ENCODE results near the gene TMEM192. TPM values are rescaled to one million over a fixed set of nuclear protein-coding genes. Genes with fewer than 3 reads are reported as not detected.

The TMEM192 gene
- total RNA-seq, 1 experiment from 2014 or later = 19.4 TPM

DNA sequence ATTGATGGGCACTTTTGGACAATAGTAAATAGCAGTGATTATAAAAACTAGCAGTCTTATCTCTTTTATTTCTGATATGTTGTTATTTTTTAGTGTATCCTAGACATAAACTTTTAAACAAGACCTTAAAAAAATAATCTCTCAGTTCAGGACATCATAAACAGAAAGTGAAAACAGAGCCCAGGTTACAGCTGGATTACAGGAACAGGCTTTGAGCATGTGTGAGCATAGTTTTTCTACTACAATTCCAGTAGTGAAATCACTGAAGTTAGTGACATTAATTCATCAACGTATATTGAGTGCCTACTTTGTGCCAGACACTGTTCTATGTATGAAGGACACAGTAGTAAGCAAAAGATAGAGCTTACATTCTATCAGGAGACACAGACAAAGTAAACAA lies 42.1 kb downstream of the TMEM192 start:
- TF ChIP-seq, protein P1, sequence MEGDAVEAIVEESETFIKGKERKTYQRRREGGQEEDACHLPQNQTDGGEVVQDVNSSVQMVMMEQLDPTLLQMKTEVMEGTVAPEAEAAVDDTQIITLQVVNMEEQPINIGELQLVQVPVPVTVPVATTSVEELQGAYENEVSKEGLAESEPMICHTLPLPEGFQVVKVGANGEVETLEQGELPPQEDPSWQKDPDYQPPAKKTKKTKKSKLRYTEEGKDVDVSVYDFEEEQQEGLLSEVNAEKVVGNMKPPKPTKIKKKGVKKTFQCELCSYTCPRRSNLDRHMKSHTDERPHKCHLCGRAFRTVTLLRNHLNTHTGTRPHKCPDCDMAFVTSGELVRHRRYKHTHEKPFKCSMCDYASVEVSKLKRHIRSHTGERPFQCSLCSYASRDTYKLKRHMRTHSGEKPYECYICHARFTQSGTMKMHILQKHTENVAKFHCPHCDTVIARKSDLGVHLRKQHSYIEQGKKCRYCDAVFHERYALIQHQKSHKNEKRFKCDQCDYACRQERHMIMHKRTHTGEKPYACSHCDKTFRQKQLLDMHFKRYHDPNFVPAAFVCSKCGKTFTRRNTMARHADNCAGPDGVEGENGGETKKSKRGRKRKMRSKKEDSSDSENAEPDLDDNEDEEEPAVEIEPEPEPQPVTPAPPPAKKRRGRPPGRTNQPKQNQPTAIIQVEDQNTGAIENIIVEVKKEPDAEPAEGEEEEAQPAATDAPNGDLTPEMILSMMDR (IDR thresholded peaks at IDR 0.05; ENCODE audit: insufficient read depth in 1 of 2, low read depth in 1 of 2, low read length in 1 of 2, severe bottlenecking in 1 of 2, unreplicated experiment in 1 of 2) = no peak
- H3K36me3 ChIP-seq (ENCODE audit: control insufficient read depth, insufficient read depth, low read length) = no peaks in the 10 kb centered on the region
- Mint-ChIP-seq H3K4me1 (ENCODE audit: low read depth, unreplicated experiment) (peaks cover 7% of the 10 kb centered on the region), H3K36me3 (ENCODE audit: insufficient read depth, unreplicated experiment) (no peaks in the 10 kb centered on the region), H3K9me3 (ENCODE audit: unreplicated experiment) (no peaks in the 10 kb centered on the region), H3K4me3 (ENCODE audit: unreplicated experiment) (no peak overlapping the region), H3K27me3 (ENCODE audit: insufficient read depth, unreplicated experiment) (no peaks in the 10 kb centered on the region), H3K27ac (ENCODE audit: unreplicated experiment) (no peak overlapping the region)
- no peak for DNase-seq
- ChIA-PET CTCF (no interaction called here), POLR2A (no interaction called here)
- H3K4me1 ChIP-seq = peaks cover 5% of the 10 kb centered on the region; the same call in 1 of the 2 replicates
- intact Hi-C loops (cut with micrococcal nuclease; ENCODE audit: unreplicated experiment) = no loop called here
- H3K4me3 ChIP-seq (ENCODE audit: low read depth, low read length) = no peak overlapping the region
- no peaks in the 10 kb centered on the region for H3K9me3 ChIP-seq
- no peaks in the 10 kb centered on the region for H3K27me3 ChIP-seq (replicated peaks; ENCODE audit: control insufficient read depth, insufficient read depth, low read length)
- BruUV-seq (replicated peaks) = no TSS peak

DNA sequence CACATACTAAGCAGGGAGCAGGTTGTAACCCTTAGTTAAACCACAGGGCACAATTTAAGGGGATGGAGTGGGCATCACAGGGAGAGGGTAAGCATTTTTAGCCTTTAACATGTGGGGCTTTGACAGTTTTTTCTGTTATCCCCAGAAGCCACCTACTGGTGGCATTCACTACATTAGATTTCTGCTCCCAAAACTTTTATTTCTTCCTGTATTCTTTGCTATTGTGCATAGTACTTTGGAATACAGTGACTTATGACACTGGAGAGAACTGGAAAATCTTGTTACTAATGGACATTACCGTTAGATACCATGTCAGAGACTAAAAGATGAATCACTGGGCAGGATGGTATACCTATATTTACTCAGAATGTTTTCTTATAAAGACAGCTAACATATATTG lies 51.7 kb downstream of the TMEM192 start:
- CTCF ChIA-PET = no interaction called here
- intact Hi-C loops (cut with micrococcal nuclease; ENCODE audit: unreplicated experiment) = loop anchor here (1.0 kb wide), 1 partner anchor 123 kb away; no protein-coding TSS in a partner anchor
- Histone ChIP-seq H3K36me3 (ENCODE audit: control insufficient read depth, insufficient read depth, low read length) (no peaks in the 10 kb centered on the region), H3K27me3 (replicated peaks; ENCODE audit: control insufficient read depth, insufficient read depth, low read length) (no peaks in the 10 kb centered on the region), H3K4me1 (no peaks in the 10 kb centered on the region), H3K4me3 (ENCODE audit: low read depth, low read length) (no peak overlapping the region), H3K9me3 (no peaks in the 10 kb centered on the region)
- POLR2A ChIA-PET = no interaction called here
- H3K27ac Mint-ChIP-seq (ENCODE audit: unreplicated experiment) = no peak overlapping the region
- no peaks in the 10 kb centered on the region for H3K9me3 Mint-ChIP-seq (ENCODE audit: unreplicated experiment)
- H3K27me3 Mint-ChIP-seq (ENCODE audit: insufficient read depth, unreplicated experiment) = peaks cover 2% of the 10 kb centered on the region
- no peaks in the 10 kb centered on the region for H3K36me3 Mint-ChIP-seq (ENCODE audit: insufficient read depth, unreplicated experiment)
- no peaks in the 10 kb centered on the region for H3K4me1 Mint-ChIP-seq (ENCODE audit: low read depth, unreplicated experiment)
- BruUV-seq (replicated peaks) = no TSS peak
- TF ChIP-seq, protein P1 (IDR thresholded peaks at IDR 0.05; ENCODE audit: insufficient read depth in 1 of 2, low read depth in 1 of 2, low read length in 1 of 2, severe bottlenecking in 1 of 2, unreplicated experiment in 1 of 2) = peak; percentile 19 to 21
- DNase-seq = no peak
- no peak overlapping the region for H3K4me3 Mint-ChIP-seq (ENCODE audit: unreplicated experiment)

DNA sequence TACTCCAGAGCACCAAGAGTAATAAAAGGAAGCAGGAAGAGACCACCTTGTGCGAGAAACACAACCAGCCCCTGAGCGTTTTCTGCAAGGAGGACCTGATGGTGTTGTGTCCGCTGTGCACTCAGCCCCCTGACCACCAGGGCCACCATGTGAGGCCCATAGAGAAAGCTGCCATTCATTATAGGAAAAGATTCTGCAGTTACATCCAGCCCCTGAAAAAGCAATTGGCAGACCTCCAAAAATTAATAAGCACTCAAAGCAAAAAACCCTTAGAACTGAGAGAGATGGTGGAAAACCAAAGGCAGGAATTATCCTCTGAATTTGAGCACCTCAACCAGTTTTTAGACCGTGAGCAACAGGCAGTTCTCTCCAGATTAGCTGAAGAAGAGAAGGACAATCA lies 53.3 kb downstream of the TMEM192 start:
- H3K9me3 ChIP-seq = no peaks in the 10 kb centered on the region
- Mint-ChIP-seq H3K4me1 (ENCODE audit: low read depth, unreplicated experiment) (no peaks in the 10 kb centered on the region), H3K36me3 (ENCODE audit: insufficient read depth, unreplicated experiment) (no peaks in the 10 kb centered on the region), H3K27me3 (ENCODE audit: insufficient read depth, unreplicated experiment) (peaks cover 2% of the 10 kb centered on the region), H3K9me3 (ENCODE audit: unreplicated experiment) (no peaks in the 10 kb centered on the region), H3K27ac (ENCODE audit: unreplicated experiment) (no peak overlapping the region), H3K4me3 (ENCODE audit: unreplicated experiment) (no peak overlapping the region)
- intact Hi-C loops (cut with micrococcal nuclease; ENCODE audit: unreplicated experiment) = no loop called here
- CTCF ChIA-PET = no interaction called here
- no peak for DNase-seq
- BruUV-seq (replicated peaks) = no TSS peak
- POLR2A ChIA-PET = no interaction called here
- H3K4me3 ChIP-seq (ENCODE audit: low read depth, low read length) = no peak overlapping the region
- no peaks in the 10 kb centered on the region for H3K4me1 ChIP-seq
- H3K36me3 ChIP-seq (ENCODE audit: control insufficient read depth, insufficient read depth, low read length) = no peaks in the 10 kb centered on the region
- TF ChIP-seq, protein P1 (IDR thresholded peaks at IDR 0.05; ENCODE audit: insufficient read depth in 1 of 2, low read depth in 1 of 2, low read length in 1 of 2, severe bottlenecking in 1 of 2, unreplicated experiment in 1 of 2) = no peak
- no peaks in the 10 kb centered on the region for H3K27me3 ChIP-seq (replicated peaks; ENCODE audit: control insufficient read depth, insufficient read depth, low read length)
